Heart left ventricle (tissue), 13 donors: Measurements from ENCODE around the gene AHDC1.

ENCODE experiments used
- POLR2A ChIP-seq, 2 donors: fragments of 450-650 bp; IDR thresholded peaks; one replicate each; pipeline ENCODE4 v1.6.1; 2017; ENCODE audit warnings: antibody characterized with exemption in 2 of 2, mild to moderate bottlenecking in 2 of 2, moderate library complexity in 2 of 2
- TF ChIP-seq, protein P1 (sequence below), 12 donors: fragments of 200-600 bp; sonication (generic) in 4 of 12; IDR thresholded peaks; one replicate each; pipeline versions ENCODE4 v1.5.0 to v1.8.0; 2018 to 2022; ENCODE audit warnings: antibody characterized with exemption in 12 of 12, mild to moderate bottlenecking in 5 of 12
- donor health status: ischemic (EF 13 %, LVEDD 7.1; RV severe dilation, severe dysfunction).
- donor health status: DM: no; HTN: yes; CAD: no.
- donor health status: DM: no; HTN: no; CAD: no.
- donor health status: ischemic (EF 25% LVEDD 6.9; RV normal size, moderate dysfunction).
- donor health status: ischemic (EF 25% LVEDD 5.7; RV mildly dilated, moderate dysfunction).
- donor health status: ischemic (EF 35%, LVEDD 5.7; RV mildly dilated, moderate dysfunction).
- donor health status: nonischemic (EF 11% LVEDD 7.7; RV severe dilation, severe dysfunction).
- donor health status: DM: yes; HTN: yes; CAD: no.
- donor health status: PGD.
- donor health status: ischemic (EF 29% LVEDD 5.4; RV normal size, mild dysfunction).
- donor health status: nonischemic (EF 23%, LVEDD 6.1; RV moderate dilation, normal function).

DNA sequence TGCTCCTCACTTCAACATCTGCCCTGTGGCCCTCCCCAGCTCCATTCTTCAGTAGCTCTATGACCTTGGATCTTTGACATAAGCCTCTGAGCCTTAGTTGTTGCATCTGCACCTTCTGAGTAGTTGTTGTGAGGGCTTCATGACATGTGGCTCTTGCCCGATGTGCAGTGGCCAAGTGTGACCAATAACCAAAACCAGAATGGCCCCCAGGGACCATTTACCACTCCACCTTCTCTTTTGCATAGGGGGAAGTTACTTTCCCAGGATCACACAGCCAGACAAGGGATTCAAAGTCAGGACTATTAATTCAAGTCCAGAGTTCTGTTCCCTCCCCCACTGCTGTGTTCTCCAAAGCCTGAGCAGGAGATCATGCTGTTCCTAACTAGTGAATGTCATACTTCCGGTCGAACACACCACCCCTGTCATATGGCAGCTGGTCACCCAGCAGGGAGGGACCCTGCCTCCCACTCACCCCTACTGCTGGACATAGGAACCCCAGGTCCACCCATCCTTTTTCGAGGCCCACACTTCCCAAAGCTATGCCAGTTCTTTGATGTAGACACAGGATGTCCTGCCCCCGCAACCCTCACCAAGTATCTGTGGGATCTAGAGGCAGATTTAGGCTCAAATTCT, 27.0 kb upstream of the AHDC1 start:
- TF ChIP-seq, protein P1, sequence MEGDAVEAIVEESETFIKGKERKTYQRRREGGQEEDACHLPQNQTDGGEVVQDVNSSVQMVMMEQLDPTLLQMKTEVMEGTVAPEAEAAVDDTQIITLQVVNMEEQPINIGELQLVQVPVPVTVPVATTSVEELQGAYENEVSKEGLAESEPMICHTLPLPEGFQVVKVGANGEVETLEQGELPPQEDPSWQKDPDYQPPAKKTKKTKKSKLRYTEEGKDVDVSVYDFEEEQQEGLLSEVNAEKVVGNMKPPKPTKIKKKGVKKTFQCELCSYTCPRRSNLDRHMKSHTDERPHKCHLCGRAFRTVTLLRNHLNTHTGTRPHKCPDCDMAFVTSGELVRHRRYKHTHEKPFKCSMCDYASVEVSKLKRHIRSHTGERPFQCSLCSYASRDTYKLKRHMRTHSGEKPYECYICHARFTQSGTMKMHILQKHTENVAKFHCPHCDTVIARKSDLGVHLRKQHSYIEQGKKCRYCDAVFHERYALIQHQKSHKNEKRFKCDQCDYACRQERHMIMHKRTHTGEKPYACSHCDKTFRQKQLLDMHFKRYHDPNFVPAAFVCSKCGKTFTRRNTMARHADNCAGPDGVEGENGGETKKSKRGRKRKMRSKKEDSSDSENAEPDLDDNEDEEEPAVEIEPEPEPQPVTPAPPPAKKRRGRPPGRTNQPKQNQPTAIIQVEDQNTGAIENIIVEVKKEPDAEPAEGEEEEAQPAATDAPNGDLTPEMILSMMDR (IDR thresholded peaks at IDR 0.05), result no peak
- no peak for TF ChIP-seq POLR2A (IDR thresholded peaks at IDR 0.05)
